Measurements from ENCODE around the gene TOP3A.
A peak's percentile ranks its signal among the peaks of the same experiment; 100 is the strongest.
"Not testable (repeated sequence)": the region's sequence is repeated elsewhere in the genome, so short reads cannot be mapped to it uniquely, and the experiment has no call there.

TOP3A gene

GRCh38 chr17:18323507-18324139, 8.8 kb upstream of the TOP3A start:
- no peak for DNase-seq (ENCODE audit: low read depth)

DNA sequence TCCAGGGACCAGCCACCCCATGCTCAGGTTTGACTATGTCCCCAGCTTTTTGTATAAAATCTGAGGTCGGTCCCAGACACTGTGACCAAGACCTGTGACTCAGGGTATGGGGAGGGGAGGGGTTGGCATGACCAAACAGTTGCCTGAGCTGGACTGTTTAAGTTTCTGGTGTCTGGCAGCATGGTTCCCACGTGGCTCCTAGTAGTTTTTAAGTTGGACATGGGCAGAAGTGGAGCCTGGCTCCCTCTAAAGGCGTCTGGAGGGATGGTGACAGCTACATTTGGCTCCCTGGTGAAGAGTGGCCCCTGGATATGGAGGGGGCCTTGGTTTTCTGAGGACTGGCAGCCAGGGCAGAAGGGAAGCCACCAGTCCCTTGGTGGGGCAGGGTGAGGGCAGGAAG, 8.2 kb upstream of the TOP3A start:
- DNase-seq (ENCODE audit: low read depth): no peak

DNA sequence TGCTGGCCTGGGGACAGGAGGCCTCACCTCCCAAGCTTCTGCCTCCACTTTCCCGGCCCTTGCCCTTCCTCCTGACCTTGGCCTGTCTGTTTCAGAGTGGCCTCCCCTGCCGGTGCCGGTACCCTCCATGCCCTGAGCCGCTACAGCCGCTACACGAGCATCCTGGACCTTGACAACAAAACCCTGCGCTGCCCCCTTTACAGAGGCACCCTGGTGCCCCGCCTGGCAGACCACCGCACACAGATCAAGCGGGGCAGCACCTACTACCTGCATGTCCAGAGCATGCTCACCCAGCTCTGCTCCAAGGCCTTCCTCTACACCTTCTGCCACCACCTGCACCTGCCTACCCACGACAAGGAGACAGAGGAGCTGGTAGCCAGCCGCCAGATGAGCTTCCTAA, 7.7 kb upstream of the TOP3A start:
- DNase-seq (ENCODE audit: low read depth): no peak

- DNase-seq (ENCODE audit: low read depth): no peak
These were observed 6.5 kb upstream of the TOP3A start for GRCh38 chr17:18321309-18321708.

GRCh38 chr17:18320301-18320700, 5.5 kb upstream of the TOP3A start:
- no peak for DNase-seq (ENCODE audit: low read depth)

- peak; percentile 71 for DNase-seq (ENCODE audit: low read depth)
These were observed 4.9 kb upstream of the TOP3A start for GRCh38 chr17:18319604-18320256.

DNA sequence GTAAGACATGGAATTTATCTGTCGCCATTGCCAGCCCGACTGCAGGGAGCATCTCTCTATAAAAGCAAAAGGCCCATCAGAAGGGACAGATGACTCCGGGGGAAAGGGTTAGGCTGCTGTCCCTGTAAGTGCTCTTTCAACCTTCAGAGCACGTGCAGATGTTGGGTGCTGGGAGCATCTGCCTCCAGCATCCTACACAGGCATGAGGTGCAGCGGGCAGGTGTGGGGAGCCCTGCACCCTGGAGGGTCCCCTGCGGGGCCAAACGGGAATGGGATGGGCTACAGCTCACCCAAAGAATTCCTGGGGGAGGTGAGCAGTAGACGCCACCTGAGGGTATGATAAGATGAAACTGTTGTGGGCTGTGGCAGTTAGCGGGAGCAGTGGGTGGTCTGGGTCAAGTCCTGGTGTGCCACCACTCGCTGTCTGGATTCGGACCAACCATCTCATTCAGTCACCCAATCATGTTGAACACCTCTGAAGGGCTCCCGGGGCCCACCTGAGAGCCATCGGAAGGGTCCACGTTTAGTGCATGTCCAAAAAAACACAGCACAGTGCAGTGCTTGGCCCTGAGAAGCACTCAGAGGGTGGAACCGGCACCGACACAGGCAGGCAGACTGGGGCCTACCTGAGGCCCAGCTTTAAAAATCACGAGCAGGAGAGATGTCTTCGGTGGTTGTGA, 4.1 kb upstream of the TOP3A start:
- DNase-seq (ENCODE audit: low read depth): no peak

GRCh38 chr17:18318117-18318516, 3.3 kb upstream of the TOP3A start:
- no peak for DNase-seq (ENCODE audit: low read depth)

DNA sequence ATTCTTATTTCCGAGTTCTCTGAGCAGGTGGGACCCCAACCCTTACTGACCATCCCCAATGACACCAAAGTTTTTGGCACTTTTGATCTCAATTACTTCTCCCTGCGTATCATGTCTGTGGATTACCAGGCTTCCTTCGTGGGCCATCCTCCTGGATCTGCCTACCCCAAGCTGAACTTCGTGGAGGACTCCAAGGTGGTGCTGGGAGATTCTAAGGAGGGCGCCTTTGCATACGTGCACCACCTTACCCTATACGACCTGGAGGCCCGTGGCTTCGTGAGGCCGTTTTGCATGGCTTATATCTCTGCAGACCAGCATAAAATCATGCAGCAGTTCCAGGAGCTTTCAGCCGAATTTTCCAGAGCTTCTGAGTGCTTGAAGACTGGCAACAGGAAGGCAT, 1.2 kb upstream of the TOP3A start:
- no peak for DNase-seq (ENCODE audit: low read depth)

DNA sequence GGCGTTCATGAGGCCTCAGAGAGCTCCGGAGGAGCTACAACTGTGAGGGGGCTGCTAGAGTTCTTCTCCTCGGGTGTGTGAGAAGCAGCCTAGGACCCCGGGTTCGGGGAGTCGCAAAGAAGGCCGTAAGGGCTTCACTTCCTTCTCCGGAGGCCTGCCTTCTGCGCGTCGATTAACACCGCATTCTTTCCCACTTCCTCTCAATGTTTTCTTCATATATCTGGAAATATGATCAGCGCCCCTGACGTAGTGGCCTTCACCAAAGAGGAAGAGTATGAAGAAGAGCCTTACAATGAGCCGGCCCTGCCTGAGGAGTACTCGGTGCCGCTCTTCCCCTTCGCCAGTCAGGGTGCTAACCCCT, 748 bp upstream of the TOP3A start:
- DNase-seq (ENCODE audit: low read depth): no peak

DNA sequence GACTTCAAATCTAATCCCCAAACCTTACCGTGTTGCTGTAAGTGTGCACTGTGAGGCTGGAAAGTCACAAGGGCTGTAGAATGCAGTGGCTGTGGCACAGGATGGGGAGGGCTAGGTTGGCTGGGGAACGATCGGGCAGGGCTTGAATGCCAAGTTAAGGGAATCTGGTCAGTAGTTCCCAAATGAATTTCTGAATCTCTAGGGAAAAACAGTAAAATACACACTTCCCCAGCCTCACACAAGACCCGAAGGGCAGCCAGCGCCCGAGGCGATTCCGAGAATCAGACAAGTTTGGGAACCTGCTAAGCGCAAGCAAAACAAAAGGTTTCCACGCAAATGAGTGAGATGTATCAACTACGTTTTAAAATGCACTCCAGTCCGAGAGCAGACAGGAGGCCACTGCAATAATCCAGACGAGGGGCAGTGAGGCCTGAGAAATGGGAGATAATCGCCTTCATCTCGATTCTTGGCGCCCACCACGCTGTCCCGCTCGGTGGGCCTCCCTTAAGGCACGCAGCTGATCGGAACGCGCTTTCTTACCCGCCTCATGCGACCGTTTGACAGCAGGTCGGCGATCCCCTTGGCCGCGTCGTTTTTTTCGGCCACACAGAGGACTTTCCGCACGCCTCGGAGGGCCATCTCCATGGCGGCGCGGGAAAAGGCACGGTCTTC, 599 bp downstream of the TOP3A start:
- DNase-seq (ENCODE audit: low read depth): no peak

- DNase-seq (ENCODE audit: low read depth): no peak
These were observed 5.6 kb downstream of the TOP3A start for GRCh38 chr17:18309202-18309601.

- peak; percentile 88 for DNase-seq (ENCODE audit: low read depth)
These were observed 11.6 kb downstream of the TOP3A start for GRCh38 chr17:18303206-18303605.

- no peak for DNase-seq (ENCODE audit: low read depth)
These were observed 13.9 kb downstream of the TOP3A start for GRCh38 chr17:18300725-18301480.

DNA sequence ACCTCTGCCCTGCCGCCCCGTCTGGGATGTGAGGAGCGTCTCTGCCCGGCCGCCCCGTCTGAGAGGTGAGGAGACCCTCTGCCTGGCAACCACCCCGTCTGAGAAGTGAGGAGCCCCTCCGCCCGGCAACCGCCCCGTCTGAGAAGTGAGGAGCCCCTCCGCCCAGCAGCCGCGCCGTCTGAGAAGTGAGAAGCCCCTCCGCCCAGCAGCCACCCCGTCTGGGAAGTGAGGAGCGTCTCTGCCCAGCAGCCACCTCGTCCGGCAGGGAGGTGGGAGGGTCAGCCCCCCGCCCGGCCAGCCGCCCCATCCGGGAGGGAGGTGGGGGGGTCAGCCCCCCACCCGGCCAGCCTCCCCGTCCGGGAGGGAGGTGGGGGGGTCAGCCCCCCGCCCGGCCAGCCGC, 16.7 kb downstream of the TOP3A start:
- not testable (repeated sequence) for DNase-seq (ENCODE audit: low read depth)

DNA sequence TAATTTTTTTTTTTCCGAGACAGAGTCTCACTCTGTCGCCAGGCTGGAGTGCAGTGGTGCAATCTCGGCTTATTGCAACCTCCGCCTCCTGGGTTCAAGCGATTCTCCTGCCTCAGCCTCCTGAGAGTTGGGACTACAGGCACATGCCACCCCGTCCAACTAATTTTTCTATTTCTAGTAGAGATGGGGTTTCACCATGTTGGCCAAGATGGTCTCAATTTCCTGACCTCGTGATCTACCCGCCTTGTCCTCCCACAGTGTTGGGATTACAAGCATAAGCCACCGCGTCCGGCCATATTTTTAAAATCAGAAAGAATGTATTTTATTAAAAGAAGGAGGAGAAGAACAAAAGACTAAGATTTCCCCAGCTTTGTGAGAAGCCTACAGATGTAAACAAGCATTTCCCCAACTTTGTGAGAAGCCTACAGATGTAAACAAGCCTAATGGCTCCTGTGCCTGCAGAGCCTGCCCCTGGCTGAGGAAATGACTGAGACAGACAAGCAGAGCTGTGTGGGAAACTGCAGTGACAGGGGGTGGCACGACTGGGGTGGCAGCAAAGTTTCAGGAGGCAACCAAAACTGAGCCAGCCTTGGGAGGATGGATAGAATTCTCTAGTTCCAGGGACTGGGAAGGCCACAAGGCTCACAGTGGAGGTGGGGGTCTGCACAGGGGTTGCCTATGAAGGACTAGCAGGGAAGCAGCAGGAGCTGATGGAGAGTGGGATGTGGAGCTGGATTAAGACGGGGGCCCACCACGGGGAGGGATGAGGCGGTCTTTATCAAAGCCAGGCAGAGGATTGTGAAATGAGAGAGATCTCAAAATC, 22.9 kb downstream of the TOP3A start:
- no peak for DNase-seq (ENCODE audit: low read depth)

DNA sequence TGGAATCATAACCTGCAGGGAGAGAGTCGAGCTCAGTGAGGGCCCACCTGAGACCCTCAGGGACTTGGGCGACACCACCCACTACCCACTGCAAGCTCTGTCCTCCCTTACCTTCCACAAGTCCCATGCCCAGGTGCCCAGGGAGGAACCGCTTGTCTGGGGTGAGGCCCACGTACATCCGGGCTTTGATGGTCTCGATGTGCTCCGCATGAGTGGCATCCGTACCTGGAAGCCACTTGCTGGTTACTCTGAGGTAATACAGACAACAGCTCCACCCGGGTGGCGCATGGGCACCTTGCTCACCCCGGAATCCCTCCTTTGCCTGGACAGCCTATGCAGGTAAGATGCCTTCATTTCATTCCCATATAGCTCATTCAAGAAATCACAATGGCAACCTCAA, 29.5 kb downstream of the TOP3A start:
- no peak for DNase-seq (ENCODE audit: low read depth)

DNA sequence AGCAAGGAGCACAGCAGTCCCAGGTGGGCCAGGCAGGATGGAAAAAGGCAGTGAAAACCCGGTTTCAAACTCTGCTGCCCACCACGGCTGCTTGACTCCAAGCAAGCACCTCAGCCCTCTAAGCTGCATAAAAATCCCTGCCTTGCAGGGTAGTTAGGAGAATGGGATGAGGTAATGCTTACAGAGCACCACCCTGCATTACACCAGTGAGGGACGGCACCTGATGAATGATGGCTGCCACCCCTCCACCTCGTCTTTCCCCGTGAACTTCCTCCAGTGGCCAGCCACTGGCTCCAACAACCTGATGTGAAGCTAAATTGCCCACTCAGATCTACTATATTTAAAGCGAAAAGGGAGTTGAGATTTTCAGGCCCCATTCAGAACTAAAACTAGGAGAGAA, 33.0 kb downstream of the TOP3A start:
- no peak for DNase-seq (ENCODE audit: low read depth)

GRCh38 chr17:18280766-18281371, 33.9 kb downstream of the TOP3A start:
- peak; percentile 48 for DNase-seq (ENCODE audit: low read depth)

DNA sequence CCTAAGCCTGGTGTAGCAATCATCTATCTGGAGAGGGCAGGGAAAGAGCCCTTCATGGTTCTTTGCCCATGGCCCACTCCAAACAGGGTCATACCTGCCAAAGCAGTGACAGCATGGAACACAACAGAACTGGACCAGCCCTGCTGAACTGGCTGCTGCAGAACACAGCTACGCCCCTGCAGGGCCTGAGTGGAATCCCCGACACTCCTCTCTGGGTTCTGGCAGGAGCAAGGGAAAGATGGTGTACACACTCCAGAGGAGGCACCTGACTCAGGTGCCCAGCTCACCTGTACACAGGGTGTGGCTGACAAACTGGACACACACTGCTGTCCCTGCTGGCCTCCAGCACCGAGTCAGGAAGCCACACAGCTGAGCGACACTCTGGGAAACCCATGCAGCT, 34.5 kb downstream of the TOP3A start:
- no peak for DNase-seq (ENCODE audit: low read depth)

DNA sequence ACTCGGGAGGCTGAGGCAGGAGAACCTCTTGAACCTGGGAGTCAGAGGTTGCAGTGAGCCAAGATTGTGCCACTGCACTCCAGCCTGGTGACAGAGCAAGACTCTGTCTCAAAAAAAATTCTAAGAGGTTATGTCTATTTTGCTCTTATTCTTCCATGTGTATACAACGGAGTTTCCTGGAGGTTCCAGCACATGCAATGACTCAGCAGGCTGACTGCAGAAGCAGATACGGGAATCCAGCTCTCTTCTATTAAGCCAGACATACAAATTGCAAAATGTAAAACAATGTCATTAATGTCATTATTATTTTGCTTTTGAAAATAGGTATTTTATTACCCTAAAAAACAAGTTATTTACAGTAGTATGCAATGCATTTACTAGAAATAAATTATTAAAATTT, 35.9 kb downstream of the TOP3A start:
- peak; percentile 80 for DNase-seq (ENCODE audit: low read depth)
